ENCODE data around the gene LSR. TPM values are rescaled to one million over a fixed set of nuclear protein-coding genes. Genes with fewer than 3 reads are reported as not detected.

The LSR gene
- total RNA-seq, 1 experiment from 2014 or later: 172 TPM

DNA sequence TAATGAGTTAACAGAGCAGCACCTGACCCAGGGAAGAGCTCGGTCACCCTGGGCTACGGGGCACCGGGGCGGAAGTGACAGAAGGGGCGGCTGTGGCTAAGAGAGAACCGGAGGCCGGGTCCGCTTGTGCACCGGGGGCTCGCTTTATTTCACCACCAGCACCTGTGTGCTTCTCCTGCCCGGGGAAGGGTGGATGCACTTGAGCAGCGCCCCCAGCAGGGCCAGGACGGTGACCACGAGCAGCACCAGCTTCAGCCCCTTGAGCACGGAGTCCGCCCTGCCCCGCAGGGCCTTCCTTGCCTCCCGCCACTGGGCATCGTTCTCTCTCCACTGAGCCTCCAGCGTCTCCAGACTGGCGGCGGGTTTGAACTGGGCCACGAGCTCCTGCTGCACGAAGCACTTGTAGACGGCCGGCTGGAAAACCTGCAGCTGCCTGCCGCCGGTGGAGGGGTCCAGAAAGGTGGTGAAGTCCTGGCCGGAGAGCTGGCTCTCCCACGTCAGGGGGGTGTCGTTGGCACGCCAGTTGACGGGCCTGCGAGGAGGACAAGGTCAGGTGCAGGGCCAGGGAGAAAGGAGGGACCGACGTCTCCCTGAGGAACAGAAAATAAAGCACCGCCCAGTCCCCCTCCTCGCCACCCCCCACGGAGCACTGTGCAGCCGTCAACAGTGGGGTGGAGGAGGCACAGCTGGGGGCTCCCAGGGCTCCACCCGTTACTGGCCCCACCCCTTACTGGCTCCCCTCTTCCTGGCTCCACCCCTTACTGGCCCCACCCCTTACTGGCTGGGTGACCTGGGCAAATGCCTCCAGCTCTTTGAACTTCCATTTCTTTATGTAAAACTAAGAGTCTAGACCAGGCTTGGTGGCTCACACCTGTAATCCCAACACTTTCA lies 23.9 kb upstream of the LSR start:
- Mint-ChIP-seq H3K4me3 (ENCODE audit: unreplicated experiment) (no peak overlapping the region), H3K4me1 (ENCODE audit: low read depth, unreplicated experiment) (peaks cover 9% of the 10 kb centered on the region), H3K27ac (ENCODE audit: unreplicated experiment) (no peak overlapping the region), H3K36me3 (ENCODE audit: insufficient read depth, unreplicated experiment) (no peaks in the 10 kb centered on the region), H3K9me3 (ENCODE audit: unreplicated experiment) (peaks cover under 1% of the 10 kb centered on the region), H3K27me3 (ENCODE audit: insufficient read depth, unreplicated experiment) (no peaks in the 10 kb centered on the region)
- no TSS peak for BruUV-seq (replicated peaks)
- no peaks in the 10 kb centered on the region for H3K36me3 ChIP-seq (ENCODE audit: control insufficient read depth, insufficient read depth, low read length)
- ChIA-PET POLR2A (no interaction called here), CTCF (no interaction called here)
- peaks cover 13% of the 10 kb centered on the region for H3K4me1 ChIP-seq
- no peak overlapping the region for H3K4me3 ChIP-seq (ENCODE audit: low read depth, low read length)
- DNase-seq: no peak
- TF ChIP-seq, protein P1, sequence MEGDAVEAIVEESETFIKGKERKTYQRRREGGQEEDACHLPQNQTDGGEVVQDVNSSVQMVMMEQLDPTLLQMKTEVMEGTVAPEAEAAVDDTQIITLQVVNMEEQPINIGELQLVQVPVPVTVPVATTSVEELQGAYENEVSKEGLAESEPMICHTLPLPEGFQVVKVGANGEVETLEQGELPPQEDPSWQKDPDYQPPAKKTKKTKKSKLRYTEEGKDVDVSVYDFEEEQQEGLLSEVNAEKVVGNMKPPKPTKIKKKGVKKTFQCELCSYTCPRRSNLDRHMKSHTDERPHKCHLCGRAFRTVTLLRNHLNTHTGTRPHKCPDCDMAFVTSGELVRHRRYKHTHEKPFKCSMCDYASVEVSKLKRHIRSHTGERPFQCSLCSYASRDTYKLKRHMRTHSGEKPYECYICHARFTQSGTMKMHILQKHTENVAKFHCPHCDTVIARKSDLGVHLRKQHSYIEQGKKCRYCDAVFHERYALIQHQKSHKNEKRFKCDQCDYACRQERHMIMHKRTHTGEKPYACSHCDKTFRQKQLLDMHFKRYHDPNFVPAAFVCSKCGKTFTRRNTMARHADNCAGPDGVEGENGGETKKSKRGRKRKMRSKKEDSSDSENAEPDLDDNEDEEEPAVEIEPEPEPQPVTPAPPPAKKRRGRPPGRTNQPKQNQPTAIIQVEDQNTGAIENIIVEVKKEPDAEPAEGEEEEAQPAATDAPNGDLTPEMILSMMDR (IDR thresholded peaks at IDR 0.05; ENCODE audit: insufficient read depth in 1 of 2, low read depth in 1 of 2, low read length in 1 of 2, severe bottlenecking in 1 of 2, unreplicated experiment in 1 of 2): no peak
- H3K9me3 ChIP-seq: peaks cover 1% of the 10 kb centered on the region; the same call in 1 of the 2 replicates
- intact Hi-C loops (cut with micrococcal nuclease; ENCODE audit: unreplicated experiment): no loop called here
- H3K27me3 ChIP-seq (replicated peaks; ENCODE audit: control insufficient read depth, insufficient read depth, low read length): no peaks in the 10 kb centered on the region; the same call in 1 of the 2 replicates

DNA sequence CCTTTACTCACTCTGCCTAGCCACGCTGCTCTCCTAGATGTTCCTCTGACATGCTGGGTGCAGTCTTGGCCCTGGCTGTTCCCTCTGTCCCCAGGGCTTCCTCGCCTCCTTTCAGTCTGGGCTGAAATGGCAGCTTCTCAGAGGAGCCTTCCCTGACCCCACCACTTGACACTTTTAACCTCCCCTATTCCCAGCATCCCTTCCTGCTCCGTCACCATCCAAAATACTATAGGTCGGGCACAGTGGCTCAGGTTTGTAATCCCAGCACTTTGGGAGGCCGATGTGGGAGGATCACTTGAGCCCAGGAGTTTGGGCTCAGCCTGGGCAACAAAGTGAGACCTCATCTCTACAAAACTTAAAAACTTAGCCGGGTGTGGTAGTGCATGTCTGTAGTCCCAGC lies 22.9 kb upstream of the LSR start:
- Histone ChIP-seq H3K36me3 (ENCODE audit: control insufficient read depth, insufficient read depth, low read length) (no peaks in the 10 kb centered on the region), H3K4me1 (peaks cover 3% of the 10 kb centered on the region), H3K4me3 (ENCODE audit: low read depth, low read length) (no peak overlapping the region), H3K9me3 (no peaks in the 10 kb centered on the region), H3K27me3 (replicated peaks; ENCODE audit: control insufficient read depth, insufficient read depth, low read length) (no peaks in the 10 kb centered on the region; the same call in 1 of the 2 replicates)
- H3K36me3 Mint-ChIP-seq (ENCODE audit: insufficient read depth, unreplicated experiment): no peaks in the 10 kb centered on the region
- BruUV-seq (replicated peaks): no TSS peak
- TF ChIP-seq, protein P1 (IDR thresholded peaks at IDR 0.05; ENCODE audit: insufficient read depth in 1 of 2, low read depth in 1 of 2, low read length in 1 of 2, severe bottlenecking in 1 of 2, unreplicated experiment in 1 of 2): no peak
- H3K9me3 Mint-ChIP-seq (ENCODE audit: unreplicated experiment): no peaks in the 10 kb centered on the region
- no peaks in the 10 kb centered on the region for H3K27me3 Mint-ChIP-seq (ENCODE audit: insufficient read depth, unreplicated experiment)
- ChIA-PET POLR2A (no interaction called here), CTCF (no interaction called here)
- DNase-seq: no peak
- no peak overlapping the region for H3K27ac Mint-ChIP-seq (ENCODE audit: unreplicated experiment)
- H3K4me3 Mint-ChIP-seq (ENCODE audit: unreplicated experiment): no peak overlapping the region
- intact Hi-C loops (cut with micrococcal nuclease; ENCODE audit: unreplicated experiment): no loop called here
- no peaks in the 10 kb centered on the region for H3K4me1 Mint-ChIP-seq (ENCODE audit: low read depth, unreplicated experiment)

GRCh38 chr19:35226748-35227147 lies 22.1 kb upstream of the LSR start:
- ChIA-PET POLR2A (no interaction called here), CTCF (no interaction called here)
- intact Hi-C loops (cut with micrococcal nuclease; ENCODE audit: unreplicated experiment): no loop called here
- H3K36me3 ChIP-seq (ENCODE audit: control insufficient read depth, insufficient read depth, low read length): no peaks in the 10 kb centered on the region
- no peaks in the 10 kb centered on the region for H3K4me1 ChIP-seq
- TF ChIP-seq, protein P1 (IDR thresholded peaks at IDR 0.05; ENCODE audit: insufficient read depth in 1 of 2, low read depth in 1 of 2, low read length in 1 of 2, severe bottlenecking in 1 of 2, unreplicated experiment in 1 of 2): no peak
- H3K36me3 Mint-ChIP-seq (ENCODE audit: insufficient read depth, unreplicated experiment): no peaks in the 10 kb centered on the region
- no peaks in the 10 kb centered on the region for H3K9me3 ChIP-seq
- no peaks in the 10 kb centered on the region; the same call in 1 of the 2 replicates for H3K27me3 ChIP-seq (replicated peaks; ENCODE audit: control insufficient read depth, insufficient read depth, low read length)
- no peak overlapping the region for H3K4me3 Mint-ChIP-seq (ENCODE audit: unreplicated experiment)
- H3K27ac Mint-ChIP-seq (ENCODE audit: unreplicated experiment): no peak overlapping the region
- no peaks in the 10 kb centered on the region for H3K27me3 Mint-ChIP-seq (ENCODE audit: insufficient read depth, unreplicated experiment)
- DNase-seq: no peak
- no peaks in the 10 kb centered on the region for H3K4me1 Mint-ChIP-seq (ENCODE audit: low read depth, unreplicated experiment)
- no TSS peak for BruUV-seq (replicated peaks)
- no peaks in the 10 kb centered on the region for H3K9me3 Mint-ChIP-seq (ENCODE audit: unreplicated experiment)
- H3K4me3 ChIP-seq (ENCODE audit: low read depth, low read length): no peak overlapping the region
